Naive thymus-derived CD8-positive, alpha-beta T cell (primary cell): Measurements from ENCODE around the gene FUT7. TPM values are rescaled to one million over a fixed set of nuclear protein-coding genes. Genes with fewer than 3 reads are reported as not detected.

Source experiments
- ATAC-seq, 2 donors: fragments of 150-1000 bp; cut with Tn5 transposase in 1 of 2; sonication (Bioruptor Pico), chemical (Tn5 transposase) in 1 of 2; 1 replicate in 1 of 2; 2 replicates in 1 of 2; pipeline ENCODE4 v1.10.0; 2021; ENCODE audit warnings: mild to moderate bottlenecking in 2 of 2, moderate library complexity in 2 of 2
- POLR2A ChIA-PET: fragments of 350-600 bp; sonication (Branson Sonifier 250); formaldehyde crosslinking; loops from one replicate; lab custom pipeline; 2021; ENCODE audit warnings: antibody characterized with exemption; lab: Charles Lee
- DNase-seq, 10 donors: peaks; one replicate each; pipeline versions ENCODE4 v3.0.0 to v3.0.0-alpha.2; 2020 to 2022
- H3K27ac Mint-ChIP-seq, 10 donors: one replicate each; pipeline ENCODE4 v1.8.0; 2020 to 2022; ENCODE audit warnings: mild to moderate bottlenecking in 10 of 10, mixed read lengths in 10 of 10, moderate library complexity in 4 of 10, inconsistent platforms in 1 of 10
- H3K27me3 Mint-ChIP-seq, 5 donors: one replicate each; pipeline ENCODE4 v1.8.0; 2021 to 2022; ENCODE audit warnings: mixed read lengths in 5 of 5
- H3K36me3 Mint-ChIP-seq, 3 donors: one replicate each; pipeline ENCODE4 v1.8.0; 2020 to 2022; ENCODE audit warnings: mixed read lengths in 3 of 3, mild to moderate bottlenecking in 2 of 3, inconsistent platforms in 1 of 3
- H3K4me1 Mint-ChIP-seq, 4 donors: one replicate each; pipeline ENCODE4 v1.8.0; 2021 to 2022; ENCODE audit warnings: mixed read lengths in 4 of 4
- H3K4me3 Mint-ChIP-seq, 10 donors: one replicate each; pipeline ENCODE4 v1.8.0; 2020 to 2022; ENCODE audit warnings: mild to moderate bottlenecking in 10 of 10, mixed read lengths in 10 of 10, moderate library complexity in 6 of 10, inconsistent platforms in 1 of 10
- H3K9me3 Mint-ChIP-seq, 9 donors: one replicate each; pipeline ENCODE4 v1.8.0; 2020 to 2022; ENCODE audit warnings: mixed read lengths in 9 of 9, mild to moderate bottlenecking in 3 of 9, inconsistent platforms in 1 of 9, moderate library complexity in 1 of 9
- polyA plus RNA-seq, 3 donors: library from polyadenylated mRNA; unstranded; fragments of 300-500 nt; fragmentation: Illumina TruSeq; gene quantifications; one replicate each; pipeline ENCODE4 v1.2.3, GENCODE V29; 2021
- total RNA-seq, 8 experiments: library from RNA in 2 of 8; stranded (reverse) in 2 of 8; gene quantifications; one replicate each; pipeline ENCODE4 v1.2.3 and lab custom pipeline; 2021 to 2026

Gene FUT7
- total and polyA plus RNA-seq, 5 experiments from 2014 or later, result 0.13 to 1.6 (median 1.4) TPM; not detected in 1

GRCh38 chr9:137026384-137026783 lies 5.5 kb downstream of the FUT7 start:
- H3K9me3 Mint-ChIP-seq, result no peaks in the 10 kb centered on the region
- peak overlapping the region in 4 of 10 donors; percentile 27 to 66 (median 42) for H3K27ac Mint-ChIP-seq
- no peaks in the 10 kb centered on the region for H3K27me3 Mint-ChIP-seq
- peak overlapping the region in 7 of 10 donors; percentile 25 to 91 (median 81) for H3K4me3 Mint-ChIP-seq
- DNase-seq, result no peak
- POLR2A ChIA-PET, result interaction anchor here (1.2 to 4.9 kb wide), 3 partner anchors 27 to 228 kb away, joined by 3 to 26 read pairs (median 7); partner anchors contain the start of gene C8G
- no peaks in the 10 kb centered on the region for H3K36me3 Mint-ChIP-seq
- ATAC-seq, result no peak
- H3K4me1 Mint-ChIP-seq, result peaks cover 13 to 48% (median 40%) of the 10 kb centered on the region in 4 donors

GRCh38 chr9:137025517-137025966 lies 6.3 kb downstream of the FUT7 start:
- Mint-ChIP-seq H3K9me3 (no peaks in the 10 kb centered on the region), H3K36me3 (no peaks in the 10 kb centered on the region), H3K4me3 (peak overlapping the region in 3 of 10 donors; percentile 14 to 48 (median 22)), H3K27ac (peak overlapping the region in 1 of 10 donors; percentile 15), H3K4me1 (peaks cover 9 to 43% (median 34%) of the 10 kb centered on the region in 4 donors), H3K27me3 (no peaks in the 10 kb centered on the region)
- POLR2A ChIA-PET, result interaction anchor here (1.2 to 4.9 kb wide), 3 partner anchors 26 to 227 kb away, joined by 3 to 26 read pairs (median 7); partner anchors contain the start of gene C8G
- DNase-seq (peak in 4 of 10 donors; percentile 35 to 76 (median 52)), ATAC-seq (peak in 1 of 2 donors; percentile 55)

GRCh38 chr9:137023583-137023991 lies 8.3 kb downstream of the FUT7 start:
- DNase-seq (no peak), ATAC-seq (no peak)
- POLR2A ChIA-PET, result no interaction called here
- Mint-ChIP-seq H3K9me3 (no peaks in the 10 kb centered on the region), H3K36me3 (peaks cover 0 to 3% (median 0%) of the 10 kb centered on the region in 3 donors), H3K4me3 (no peak overlapping the region), H3K4me1 (peaks cover 5 to 28% (median 20%) of the 10 kb centered on the region in 4 donors), H3K27ac (no peak overlapping the region), H3K27me3 (no peaks in the 10 kb centered on the region)

GRCh38 chr9:137023157-137023556 lies 8.7 kb downstream of the FUT7 start:
- Mint-ChIP-seq H3K4me3 (no peak overlapping the region), H3K9me3 (no peaks in the 10 kb centered on the region), H3K4me1 (peaks cover 5 to 29% (median 20%) of the 10 kb centered on the region in 4 donors), H3K27ac (peak overlapping the region in 1 of 10 donors; percentile 43), H3K36me3 (peaks cover 0 to 3% (median 0%) of the 10 kb centered on the region in 3 donors), H3K27me3 (no peaks in the 10 kb centered on the region)
- POLR2A ChIA-PET, result no interaction called here
- no peak for ATAC-seq
- DNase-seq, result no peak

- POLR2A ChIA-PET, result interaction anchor here (0.6 kb wide), 1 partner anchor 34 kb away, joined by 4 read pairs; no protein-coding TSS in a partner anchor
- Mint-ChIP-seq H3K36me3 (peaks cover 0 to 5% (median 0%) of the 10 kb centered on the region in 3 donors), H3K9me3 (no peaks in the 10 kb centered on the region), H3K27ac (no peak overlapping the region), H3K4me3 (no peak overlapping the region), H3K27me3 (no peaks in the 10 kb centered on the region), H3K4me1 (peaks cover 5 to 29% (median 20%) of the 10 kb centered on the region in 4 donors)
- ATAC-seq (no peak), DNase-seq (no peak)
Observed at GRCh38 chr9:137022662-137023008, 9.3 kb downstream of the FUT7 start.

DNA sequence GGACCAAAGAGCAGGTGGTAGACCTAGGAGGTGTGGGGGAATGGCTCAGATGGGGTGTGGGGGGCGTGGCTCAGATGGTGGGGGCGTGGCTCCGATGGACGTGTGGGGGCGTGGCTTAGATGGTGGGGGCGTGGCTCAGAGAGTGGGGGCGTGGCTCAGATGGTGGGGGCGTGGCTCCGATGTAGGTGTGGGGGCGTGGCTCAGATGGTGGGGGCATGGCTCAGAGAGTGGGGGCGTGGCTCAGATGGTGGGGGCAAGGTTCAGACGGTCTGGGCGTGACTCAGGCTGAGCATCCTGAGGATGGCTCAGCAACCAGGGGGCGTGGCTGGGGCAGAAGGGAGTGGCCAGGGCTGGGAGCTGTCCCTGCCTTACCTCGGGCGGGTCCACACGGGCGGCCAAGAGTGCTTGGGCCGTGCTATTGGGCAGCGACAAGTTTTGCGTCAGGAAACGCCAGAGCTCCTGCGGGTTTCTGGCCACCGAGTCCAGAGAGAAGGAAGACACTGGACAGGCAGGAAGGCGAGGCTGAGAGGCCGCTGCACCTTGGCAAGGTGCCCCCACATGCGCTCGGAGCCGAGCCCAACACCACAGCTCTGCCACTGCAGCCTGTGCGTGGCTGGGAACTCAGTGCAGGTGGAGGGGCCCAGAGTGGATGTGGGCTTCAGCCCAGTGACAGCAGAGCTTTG lies 9.8 kb downstream of the FUT7 start:
- DNase-seq (peak in 7 of 10 donors; percentile 32 to 56 (median 46)), ATAC-seq (peak; percentile 39 to 53)
- H3K27me3 Mint-ChIP-seq, result no peaks in the 10 kb centered on the region
- H3K4me1 Mint-ChIP-seq, result peaks cover 5 to 25% (median 16%) of the 10 kb centered on the region in 4 donors
- POLR2A ChIA-PET, result interaction anchor here (0.6 kb wide), 3 partner anchors 13 to 156 kb away, joined by 3 to 4 read pairs (median 3); partner anchors contain the start of gene EDF1
- H3K27ac Mint-ChIP-seq, result peak overlapping the region in 4 of 10 donors; percentile 32 to 80 (median 47)
- peak overlapping the region in 1 of 10 donors; percentile 38 for H3K4me3 Mint-ChIP-seq
- H3K36me3 Mint-ChIP-seq, result peaks cover 0 to 5% (median 0%) of the 10 kb centered on the region in 3 donors
- no peaks in the 10 kb centered on the region for H3K9me3 Mint-ChIP-seq

DNA sequence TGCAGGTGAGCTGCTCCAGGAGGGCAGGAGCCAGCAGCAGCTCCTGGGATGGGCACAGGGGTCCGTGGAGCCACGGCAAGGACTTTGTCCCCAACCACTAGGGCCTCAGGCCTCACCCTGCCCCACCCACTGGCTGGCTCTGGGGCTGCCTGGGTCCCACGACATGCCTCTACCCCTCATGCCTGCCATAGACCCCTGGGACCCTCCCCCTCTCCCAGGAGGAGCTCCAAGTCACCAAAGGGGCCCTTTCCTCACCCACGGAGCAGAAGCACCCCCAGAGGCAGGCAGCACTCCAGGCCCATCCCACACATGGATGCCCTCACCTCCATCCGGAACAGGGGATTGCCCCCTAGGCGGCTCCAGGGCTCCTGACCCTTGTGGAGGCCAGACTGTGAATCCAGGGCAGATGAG lies 10.3 kb downstream of the FUT7 start:
- POLR2A ChIA-PET, result interaction anchor here (0.6 to 1.2 kb wide), 4 partner anchors 14 to 200 kb away, joined by 3 read pairs; partner anchors contain the start of gene EDF1
- H3K9me3 Mint-ChIP-seq, result no peaks in the 10 kb centered on the region
- H3K4me3 Mint-ChIP-seq, result no peak overlapping the region
- peaks cover 0 to 9% (median 0%) of the 10 kb centered on the region in 3 donors for H3K36me3 Mint-ChIP-seq
- no peak overlapping the region for H3K27ac Mint-ChIP-seq
- no peak for ATAC-seq
- peaks cover 3 to 20% (median 12%) of the 10 kb centered on the region in 4 donors for H3K4me1 Mint-ChIP-seq
- DNase-seq, result no peak
- no peaks in the 10 kb centered on the region for H3K27me3 Mint-ChIP-seq

- ATAC-seq (no peak), DNase-seq (no peak)
- Mint-ChIP-seq H3K27me3 (no peaks in the 10 kb centered on the region), H3K9me3 (no peaks in the 10 kb centered on the region), H3K36me3 (peaks cover 0 to 9% (median 0%) of the 10 kb centered on the region in 3 donors), H3K4me1 (peaks cover 2 to 15% (median 9%) of the 10 kb centered on the region in 4 donors), H3K27ac (no peak overlapping the region), H3K4me3 (no peak overlapping the region)
- POLR2A ChIA-PET, result interaction anchor here (0.6 to 1.2 kb wide), 4 partner anchors 14 to 606 kb away, joined by 3 to 4 read pairs (median 3); no protein-coding TSS in a partner anchor
Observed at GRCh38 chr9:137020771-137021567, 10.9 kb downstream of the FUT7 start.

- no peak for DNase-seq
- no peaks in the 10 kb centered on the region for H3K27me3 Mint-ChIP-seq
- H3K27ac Mint-ChIP-seq, result no peak overlapping the region
- H3K4me1 Mint-ChIP-seq, result peaks cover 2 to 12% (median 7%) of the 10 kb centered on the region in 4 donors
- POLR2A ChIA-PET, result interaction anchor here (0.5 to 1.2 kb wide), 3 partner anchors 16 to 607 kb away, joined by 3 to 4 read pairs (median 3); no protein-coding TSS in a partner anchor
- peaks cover 0 to 9% (median 0%) of the 10 kb centered on the region in 3 donors for H3K36me3 Mint-ChIP-seq
- no peaks in the 10 kb centered on the region for H3K9me3 Mint-ChIP-seq
- no peak for ATAC-seq
- no peak overlapping the region for H3K4me3 Mint-ChIP-seq
Observed at GRCh38 chr9:137019891-137020683, 11.8 kb downstream of the FUT7 start.

- H3K4me1 Mint-ChIP-seq, result peaks cover 0 to 12% (median 4%) of the 10 kb centered on the region in 4 donors
- no peaks in the 10 kb centered on the region for H3K9me3 Mint-ChIP-seq
- ATAC-seq, result no peak
- no peak for DNase-seq
- no peak overlapping the region for H3K4me3 Mint-ChIP-seq
- no peaks in the 10 kb centered on the region for H3K27me3 Mint-ChIP-seq
- POLR2A ChIA-PET, result interaction anchor here (0.8 kb wide), 1 partner anchor 9 kb away, joined by 3 read pairs; the partner anchor contains the start of gene ABCA2
- peaks cover 0 to 11% (median 0%) of the 10 kb centered on the region in 3 donors for H3K36me3 Mint-ChIP-seq
- H3K27ac Mint-ChIP-seq, result no peak overlapping the region
Observed at GRCh38 chr9:137018761-137019559, 12.9 kb downstream of the FUT7 start.
